A673 (cell line): ENCODE measurements around the gene CRB2.

ENCODE experiments used
- EZH2 ChIP-seq: fragments of 200-600 bp; sonication (generic); IDR thresholded peaks from 2 replicates; pipeline ENCODE4 v1.6.1; 2017; ENCODE audit warnings: borderline replicate concordance, low read depth, mild to moderate bottlenecking, mixed read lengths, antibody characterized with exemption, low read length; ENCODE audit not compliant: poor library complexity, severe bottlenecking
- TF ChIP-seq, protein P1 (sequence below): fragments of 300-800, 200-600 bp; sonication (generic); conservative IDR thresholded peaks from 2 replicates; pipeline ENCODE4 v1.5.1; 2017; ENCODE audit warnings: low read depth, mild to moderate bottlenecking, antibody characterized with exemption, low read length, moderate library complexity, mixed read lengths

DNA sequence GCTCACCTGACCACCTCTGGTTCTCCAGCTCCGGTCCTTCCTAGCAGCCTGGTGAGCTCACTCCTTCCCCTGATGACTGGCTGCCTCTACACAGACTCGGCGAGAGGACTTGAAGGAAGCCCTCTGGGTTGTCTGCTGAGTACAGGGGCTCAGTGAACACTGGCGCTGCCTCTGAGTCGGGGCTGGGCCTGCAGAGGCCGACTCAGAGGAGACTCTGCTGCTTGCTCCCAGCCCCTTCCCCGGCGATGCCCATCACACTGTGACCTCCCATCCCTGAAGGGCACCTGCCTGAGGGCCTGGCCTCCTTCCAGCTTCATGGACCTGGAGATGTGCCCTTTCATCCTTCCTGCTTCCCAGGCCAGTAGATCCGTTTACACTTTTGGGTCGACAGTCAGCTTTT is 22.0 kb downstream of the CRB2 start:
- TF ChIP-seq, protein P1, sequence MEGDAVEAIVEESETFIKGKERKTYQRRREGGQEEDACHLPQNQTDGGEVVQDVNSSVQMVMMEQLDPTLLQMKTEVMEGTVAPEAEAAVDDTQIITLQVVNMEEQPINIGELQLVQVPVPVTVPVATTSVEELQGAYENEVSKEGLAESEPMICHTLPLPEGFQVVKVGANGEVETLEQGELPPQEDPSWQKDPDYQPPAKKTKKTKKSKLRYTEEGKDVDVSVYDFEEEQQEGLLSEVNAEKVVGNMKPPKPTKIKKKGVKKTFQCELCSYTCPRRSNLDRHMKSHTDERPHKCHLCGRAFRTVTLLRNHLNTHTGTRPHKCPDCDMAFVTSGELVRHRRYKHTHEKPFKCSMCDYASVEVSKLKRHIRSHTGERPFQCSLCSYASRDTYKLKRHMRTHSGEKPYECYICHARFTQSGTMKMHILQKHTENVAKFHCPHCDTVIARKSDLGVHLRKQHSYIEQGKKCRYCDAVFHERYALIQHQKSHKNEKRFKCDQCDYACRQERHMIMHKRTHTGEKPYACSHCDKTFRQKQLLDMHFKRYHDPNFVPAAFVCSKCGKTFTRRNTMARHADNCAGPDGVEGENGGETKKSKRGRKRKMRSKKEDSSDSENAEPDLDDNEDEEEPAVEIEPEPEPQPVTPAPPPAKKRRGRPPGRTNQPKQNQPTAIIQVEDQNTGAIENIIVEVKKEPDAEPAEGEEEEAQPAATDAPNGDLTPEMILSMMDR = no peak
- no peak for TF ChIP-seq EZH2
